K562 (cell line): ENCODE results near the gene ZNF487. TPM values are rescaled to one million over a fixed set of nuclear protein-coding genes. Genes with fewer than 3 reads are reported as not detected.

Source experiments
- CREM ChIP-seq: IDR thresholded peaks from 2 replicates; pipeline ENCODE4 v1.6.1; 2014; ENCODE audit warnings: antibody characterized with exemption, low read depth
- ESRRA ChIP-seq: fragments of 450-650 bp; IDR thresholded peaks from 2 replicates; pipeline ENCODE4 v1.6.1; 2014; ENCODE audit warnings: low read depth, mild to moderate bottlenecking, moderate library complexity, borderline replicate concordance
- MAFF ChIP-seq: IDR thresholded peaks from 2 replicates; pipeline ENCODE4 v1.6.1; 2012; ENCODE audit warnings: low read length, improper control_type of control experiment
- NKRF ChIP-seq: fragments of 450-650 bp; IDR thresholded peaks from 2 replicates; pipeline ENCODE4 v1.6.1; 2016; ENCODE audit warnings: borderline replicate concordance
- PHF20 ChIP-seq: fragments of 450-650 bp; IDR thresholded peaks from 2 replicates; pipeline ENCODE4 v1.6.1; 2018; ENCODE audit not compliant: partially characterized antibody
- POLR2B ChIP-seq: fragments of 450-650 bp; IDR thresholded peaks from 2 replicates; pipeline ENCODE4 v1.6.1; 2018; ENCODE audit warnings: low read depth; ENCODE audit not compliant: partially characterized antibody
- SMC3 ChIP-seq: conservative IDR thresholded peaks from 2 replicates; pipeline ENCODE4 v1.6.1; 2011; ENCODE audit warnings: low read depth, low read length, improper control_type of control experiment; ENCODE audit not compliant: insufficient read depth
- TRIM24 ChIP-seq, 2 experiments: fragments of 450-650 bp; IDR thresholded peaks; 2 replicates each; pipeline ENCODE4 v1.6.1; 2016
- ZNF224 ChIP-seq: sonication (generic); formaldehyde crosslinking; IDR thresholded peaks from 2 replicates; pipeline ENCODE4 v1.8.0; 2022; ENCODE audit warnings: mild to moderate bottlenecking, missing genetic modification reagents
- ZNF395 ChIP-seq: fragments of 200-800 bp; sonication (Bioruptor generic); IDR thresholded peaks from 2 replicates; pipeline ENCODE4 v1.6.1; 2017; ENCODE audit warnings: missing genetic modification characterization, missing compliant biosample characterization
- polyA plus RNA-seq, 8 experiments: library from polyadenylated mRNA; depleted of rRNA in 4 of 8; stranded (reverse) in 5 of 8; unstranded in 3 of 8; fragments of >200 nt; fragmentation: Nextera tagmentation in 2 of 8; fragmentation: Illumina TruSeq in 1 of 8; extraction: Ambion mirVana in 2 of 8; extraction: Trizol in 1 of 8; gene quantifications; 2 replicates each; pipeline versions ENCODE4 v1.2.1 to v1.2.3, GENCODE V29; 2011 to 2014; ENCODE audit warnings: inconsistent platforms in 1 of 8, missing spikeins in 1 of 8
- total RNA-seq, 7 experiments: library from RNA; depleted of rRNA in 6 of 7; stranded (reverse); fragments of >200 nt in 6 of 7; fragmentation: Illumina TruSeq in 2 of 7; extraction: Trizol in 2 of 7; gene quantifications; 2 replicates each; pipeline versions ENCODE4 v1.2.1 to v1.2.3, GENCODE V29; 2011 to 2021; ENCODE audit warnings: low replicate concordance in 1 of 7
- TF ChIP-seq, protein P1 (sequence below): fragments of 450-650 bp; IDR thresholded peaks from 2 replicates; pipeline ENCODE4 v1.6.1; 2016; ENCODE audit warnings: mild to moderate bottlenecking, moderate library complexity

The ZNF487 gene
- total and polyA plus RNA-seq, 9 of the 15 experiments (the other 6 are each of a cell fraction or from before 2014, with no cell fraction given) = 1.9 to 6.5 (median 4.2) TPM

- TF ChIP-seq, protein P1, sequence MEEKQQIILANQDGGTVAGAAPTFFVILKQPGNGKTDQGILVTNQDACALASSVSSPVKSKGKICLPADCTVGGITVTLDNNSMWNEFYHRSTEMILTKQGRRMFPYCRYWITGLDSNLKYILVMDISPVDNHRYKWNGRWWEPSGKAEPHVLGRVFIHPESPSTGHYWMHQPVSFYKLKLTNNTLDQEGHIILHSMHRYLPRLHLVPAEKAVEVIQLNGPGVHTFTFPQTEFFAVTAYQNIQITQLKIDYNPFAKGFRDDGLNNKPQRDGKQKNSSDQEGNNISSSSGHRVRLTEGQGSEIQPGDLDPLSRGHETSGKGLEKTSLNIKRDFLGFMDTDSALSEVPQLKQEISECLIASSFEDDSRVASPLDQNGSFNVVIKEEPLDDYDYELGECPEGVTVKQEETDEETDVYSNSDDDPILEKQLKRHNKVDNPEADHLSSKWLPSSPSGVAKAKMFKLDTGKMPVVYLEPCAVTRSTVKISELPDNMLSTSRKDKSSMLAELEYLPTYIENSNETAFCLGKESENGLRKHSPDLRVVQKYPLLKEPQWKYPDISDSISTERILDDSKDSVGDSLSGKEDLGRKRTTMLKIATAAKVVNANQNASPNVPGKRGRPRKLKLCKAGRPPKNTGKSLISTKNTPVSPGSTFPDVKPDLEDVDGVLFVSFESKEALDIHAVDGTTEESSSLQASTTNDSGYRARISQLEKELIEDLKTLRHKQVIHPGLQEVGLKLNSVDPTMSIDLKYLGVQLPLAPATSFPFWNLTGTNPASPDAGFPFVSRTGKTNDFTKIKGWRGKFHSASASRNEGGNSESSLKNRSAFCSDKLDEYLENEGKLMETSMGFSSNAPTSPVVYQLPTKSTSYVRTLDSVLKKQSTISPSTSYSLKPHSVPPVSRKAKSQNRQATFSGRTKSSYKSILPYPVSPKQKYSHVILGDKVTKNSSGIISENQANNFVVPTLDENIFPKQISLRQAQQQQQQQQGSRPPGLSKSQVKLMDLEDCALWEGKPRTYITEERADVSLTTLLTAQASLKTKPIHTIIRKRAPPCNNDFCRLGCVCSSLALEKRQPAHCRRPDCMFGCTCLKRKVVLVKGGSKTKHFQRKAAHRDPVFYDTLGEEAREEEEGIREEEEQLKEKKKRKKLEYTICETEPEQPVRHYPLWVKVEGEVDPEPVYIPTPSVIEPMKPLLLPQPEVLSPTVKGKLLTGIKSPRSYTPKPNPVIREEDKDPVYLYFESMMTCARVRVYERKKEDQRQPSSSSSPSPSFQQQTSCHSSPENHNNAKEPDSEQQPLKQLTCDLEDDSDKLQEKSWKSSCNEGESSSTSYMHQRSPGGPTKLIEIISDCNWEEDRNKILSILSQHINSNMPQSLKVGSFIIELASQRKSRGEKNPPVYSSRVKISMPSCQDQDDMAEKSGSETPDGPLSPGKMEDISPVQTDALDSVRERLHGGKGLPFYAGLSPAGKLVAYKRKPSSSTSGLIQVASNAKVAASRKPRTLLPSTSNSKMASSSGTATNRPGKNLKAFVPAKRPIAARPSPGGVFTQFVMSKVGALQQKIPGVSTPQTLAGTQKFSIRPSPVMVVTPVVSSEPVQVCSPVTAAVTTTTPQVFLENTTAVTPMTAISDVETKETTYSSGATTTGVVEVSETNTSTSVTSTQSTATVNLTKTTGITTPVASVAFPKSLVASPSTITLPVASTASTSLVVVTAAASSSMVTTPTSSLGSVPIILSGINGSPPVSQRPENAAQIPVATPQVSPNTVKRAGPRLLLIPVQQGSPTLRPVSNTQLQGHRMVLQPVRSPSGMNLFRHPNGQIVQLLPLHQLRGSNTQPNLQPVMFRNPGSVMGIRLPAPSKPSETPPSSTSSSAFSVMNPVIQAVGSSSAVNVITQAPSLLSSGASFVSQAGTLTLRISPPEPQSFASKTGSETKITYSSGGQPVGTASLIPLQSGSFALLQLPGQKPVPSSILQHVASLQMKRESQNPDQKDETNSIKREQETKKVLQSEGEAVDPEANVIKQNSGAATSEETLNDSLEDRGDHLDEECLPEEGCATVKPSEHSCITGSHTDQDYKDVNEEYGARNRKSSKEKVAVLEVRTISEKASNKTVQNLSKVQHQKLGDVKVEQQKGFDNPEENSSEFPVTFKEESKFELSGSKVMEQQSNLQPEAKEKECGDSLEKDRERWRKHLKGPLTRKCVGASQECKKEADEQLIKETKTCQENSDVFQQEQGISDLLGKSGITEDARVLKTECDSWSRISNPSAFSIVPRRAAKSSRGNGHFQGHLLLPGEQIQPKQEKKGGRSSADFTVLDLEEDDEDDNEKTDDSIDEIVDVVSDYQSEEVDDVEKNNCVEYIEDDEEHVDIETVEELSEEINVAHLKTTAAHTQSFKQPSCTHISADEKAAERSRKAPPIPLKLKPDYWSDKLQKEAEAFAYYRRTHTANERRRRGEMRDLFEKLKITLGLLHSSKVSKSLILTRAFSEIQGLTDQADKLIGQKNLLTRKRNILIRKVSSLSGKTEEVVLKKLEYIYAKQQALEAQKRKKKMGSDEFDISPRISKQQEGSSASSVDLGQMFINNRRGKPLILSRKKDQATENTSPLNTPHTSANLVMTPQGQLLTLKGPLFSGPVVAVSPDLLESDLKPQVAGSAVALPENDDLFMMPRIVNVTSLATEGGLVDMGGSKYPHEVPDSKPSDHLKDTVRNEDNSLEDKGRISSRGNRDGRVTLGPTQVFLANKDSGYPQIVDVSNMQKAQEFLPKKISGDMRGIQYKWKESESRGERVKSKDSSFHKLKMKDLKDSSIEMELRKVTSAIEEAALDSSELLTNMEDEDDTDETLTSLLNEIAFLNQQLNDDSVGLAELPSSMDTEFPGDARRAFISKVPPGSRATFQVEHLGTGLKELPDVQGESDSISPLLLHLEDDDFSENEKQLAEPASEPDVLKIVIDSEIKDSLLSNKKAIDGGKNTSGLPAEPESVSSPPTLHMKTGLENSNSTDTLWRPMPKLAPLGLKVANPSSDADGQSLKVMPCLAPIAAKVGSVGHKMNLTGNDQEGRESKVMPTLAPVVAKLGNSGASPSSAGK = peak; percentile 90
- TF ChIP-seq PHF20 (peak; percentile 11), TRIM24 (IDR thresholded peaks at IDR 0.05) (no peak; a peak in 1 of 4 replicates), POLR2B (peak; percentile 60), ZNF224 (CRISPR knock-in tag) (peak; percentile 46; the same call in 1 of the 2 replicates), SMC3 (no peak), ESRRA (peak; percentile 20; the same call in 1 of the 2 replicates), MAFF (peak; percentile 4; the same call in 1 of the 2 replicates), ZNF395 (CRISPR knock-in tag) (peak; percentile 16), NKRF (peak; percentile 71), CREM (peak; percentile 14; the same call in 1 of the 2 replicates)
These were observed 40.6 kb upstream of the ZNF487 start (continued) for GRCh38 chr10:43396061-43396927.
